Renal cortex interstitium (tissue), 11 donors: Measurements from ENCODE around the gene CLBA1. TPM values are rescaled to one million over a fixed set of nuclear protein-coding genes. Genes with fewer than 3 reads are reported as not detected.
A peak's percentile ranks its signal among the peaks of the same experiment; 100 is the strongest.

Experiments
- DNase-seq, 11 donors: peaks; one replicate each; pipeline ENCODE4 v3.0.0-alpha.2; 2013; ENCODE audit warnings: low read depth in 9 of 11, low spot score in 4 of 11; ENCODE audit errors: extremely low read depth in 1 of 11
- polyA plus RNA-seq, 3 donors: library from polyadenylated mRNA; unstranded; fragments of 120-200 nt; gene quantifications; one replicate each; pipeline ENCODE4 v1.2.1, GENCODE V29; 2013; ENCODE audit not compliant: insufficient read length in 3 of 3

The CLBA1 gene
- polyA plus RNA-seq, 3 donors = 19.0 to 28.3 (median 23.6) TPM

GRCh38 chr14:104964546-104964945 is 21.0 kb upstream of the CLBA1 start:
- no peak for DNase-seq

- DNase-seq = no peak
These were observed 19.9 kb upstream of the CLBA1 start for GRCh38 chr14:104965561-104966231.

- no peak for DNase-seq
These were observed 19.2 kb upstream of the CLBA1 start for GRCh38 chr14:104966261-104966865.

- no peak for DNase-seq
These were observed 18.6 kb upstream of the CLBA1 start for GRCh38 chr14:104966981-104967385.

- no peak for DNase-seq
These were observed 18.0 kb upstream of the CLBA1 start for GRCh38 chr14:104967386-104968152.

- DNase-seq = peak in 2 of 11 donors; percentile 39 to 66
These were observed 17.4 kb upstream of the CLBA1 start for GRCh38 chr14:104968153-104968527.

- DNase-seq = no peak
These were observed 16.8 kb upstream of the CLBA1 start for GRCh38 chr14:104968541-104969401.

GRCh38 chr14:104969741-104970230 is 15.8 kb upstream of the CLBA1 start:
- DNase-seq = no peak

- no peak for DNase-seq
These were observed 15.1 kb upstream of the CLBA1 start for GRCh38 chr14:104970231-104971068.

GRCh38 chr14:104971447-104972240 is 13.9 kb upstream of the CLBA1 start:
- DNase-seq = no peak

GRCh38 chr14:104972301-104973134 is 13.1 kb upstream of the CLBA1 start:
- no peak for DNase-seq

- no peak for DNase-seq
These were observed 12.5 kb upstream of the CLBA1 start for GRCh38 chr14:104973135-104973384.

GRCh38 chr14:104973385-104974145 is 12.0 kb upstream of the CLBA1 start:
- no peak for DNase-seq

- no peak for DNase-seq
These were observed 11.4 kb upstream of the CLBA1 start for GRCh38 chr14:104974146-104974541.

GRCh38 chr14:104974665-104975390 is 10.8 kb upstream of the CLBA1 start:
- no peak for DNase-seq
